ENCODE results near the gene TAC4.

DNA sequence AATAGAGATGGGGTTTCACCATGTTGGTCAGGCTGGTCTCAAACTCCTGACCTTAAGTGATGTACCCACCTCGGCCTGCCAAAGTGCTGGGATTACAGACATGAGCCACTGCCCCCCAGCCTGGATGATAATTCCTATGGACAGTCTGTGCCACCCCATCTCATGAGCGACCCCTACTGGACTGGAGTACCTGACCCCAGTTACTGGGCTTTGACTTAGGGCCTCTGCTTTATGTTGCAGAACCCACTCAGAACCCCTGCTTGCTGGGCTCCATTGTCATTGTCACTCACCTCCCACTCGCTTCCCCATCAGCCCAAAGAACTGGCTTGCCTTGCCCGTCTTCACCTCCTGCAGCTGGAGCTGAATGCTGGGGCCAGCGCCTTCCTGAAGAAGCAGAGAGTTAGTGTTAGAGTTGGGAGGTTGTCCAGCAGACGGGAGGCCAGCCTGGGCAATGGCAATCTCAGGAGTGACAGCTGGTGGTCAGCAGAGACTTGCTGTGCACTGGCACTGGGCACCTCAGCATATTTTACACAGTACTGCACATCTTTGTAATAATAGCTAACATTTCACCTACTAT lies 4.0 kb downstream of the TAC4 start:
- TF ChIP-seq CHD1 (IDR thresholded peaks at IDR 0.05; ENCODE audit: low read depth, low read length) (no peak), BRCA1 (IDR thresholded peaks at IDR 0.05; ENCODE audit: low read depth, low read length) (no peak), CTCF (IDR thresholded peaks at IDR 0.05 in 2 of 3, conservative IDR thresholded peaks at IDR 0.05 in 1 of 3; ENCODE audit: control insufficient read depth in 2 of 3, extremely low read depth in 1 of 3, insufficient read depth in 1 of 3, low read depth in 3 of 3, low read length in 3 of 3) (peak; percentile 37 to 61 (median 40)), CEBPB (IDR thresholded peaks at IDR 0.05; ENCODE audit: borderline replicate concordance in 1 of 2, low read depth in 2 of 2, low read length in 2 of 2) (no peak)
